SU-DHL-6 (cell line): ENCODE measurements around the gene CRISP2.

ENCODE experiments used
- EZH2phosphoT487 ChIP-seq: fragments of 200-600 bp; sonication (generic), shearing (Covaris generic); conservative IDR thresholded peaks from 2 replicates; pipeline ENCODE4 v1.6.1; 2018; ENCODE audit warnings: mild to moderate bottlenecking, antibody characterized with exemption, low read length, moderate library complexity, mixed read lengths
- TF ChIP-seq, protein P1 (sequence below): fragments of 200-600 bp; sonication (generic); IDR thresholded peaks from one replicate; pipeline ENCODE4 v1.5.1; 2017; ENCODE audit warnings: antibody characterized with exemption, mild to moderate bottlenecking, low read length, moderate library complexity; ENCODE audit not compliant: insufficient read depth, poor library complexity, severe bottlenecking

DNA sequence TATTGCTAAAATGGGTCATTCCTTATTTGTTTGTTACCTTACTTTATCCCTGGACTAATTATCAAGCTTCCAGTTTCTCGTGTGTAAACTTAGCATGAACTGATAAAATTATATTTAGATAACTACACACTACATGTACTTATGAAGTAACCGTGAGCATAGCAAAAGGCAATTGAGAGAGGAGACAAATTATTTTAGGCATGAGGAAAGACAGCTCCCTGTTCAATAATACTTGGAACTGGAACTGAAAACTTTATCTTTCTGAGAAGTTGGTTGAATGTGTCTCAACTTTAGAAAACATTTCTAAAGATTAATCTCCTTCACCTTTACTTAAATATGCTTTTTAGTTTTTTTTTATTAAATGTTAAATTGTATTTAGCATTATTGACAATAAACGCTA, 19.4 kb upstream of the CRISP2 start:
- TF ChIP-seq, protein P1, sequence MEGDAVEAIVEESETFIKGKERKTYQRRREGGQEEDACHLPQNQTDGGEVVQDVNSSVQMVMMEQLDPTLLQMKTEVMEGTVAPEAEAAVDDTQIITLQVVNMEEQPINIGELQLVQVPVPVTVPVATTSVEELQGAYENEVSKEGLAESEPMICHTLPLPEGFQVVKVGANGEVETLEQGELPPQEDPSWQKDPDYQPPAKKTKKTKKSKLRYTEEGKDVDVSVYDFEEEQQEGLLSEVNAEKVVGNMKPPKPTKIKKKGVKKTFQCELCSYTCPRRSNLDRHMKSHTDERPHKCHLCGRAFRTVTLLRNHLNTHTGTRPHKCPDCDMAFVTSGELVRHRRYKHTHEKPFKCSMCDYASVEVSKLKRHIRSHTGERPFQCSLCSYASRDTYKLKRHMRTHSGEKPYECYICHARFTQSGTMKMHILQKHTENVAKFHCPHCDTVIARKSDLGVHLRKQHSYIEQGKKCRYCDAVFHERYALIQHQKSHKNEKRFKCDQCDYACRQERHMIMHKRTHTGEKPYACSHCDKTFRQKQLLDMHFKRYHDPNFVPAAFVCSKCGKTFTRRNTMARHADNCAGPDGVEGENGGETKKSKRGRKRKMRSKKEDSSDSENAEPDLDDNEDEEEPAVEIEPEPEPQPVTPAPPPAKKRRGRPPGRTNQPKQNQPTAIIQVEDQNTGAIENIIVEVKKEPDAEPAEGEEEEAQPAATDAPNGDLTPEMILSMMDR = no peak
- no peak for TF ChIP-seq EZH2phosphoT487
